Hepatocyte (in vitro differentiated cells): ENCODE data around the gene TMEM87B. TPM values are rescaled to one million over a fixed set of nuclear protein-coding genes. Genes with fewer than 3 reads are reported as not detected.

Experiments used
- DNase-seq: peaks from one replicate; pipeline ENCODE4 v3.0.0-alpha.2; 2016; ENCODE audit warnings: low spot score
- H2AFZ ChIP-seq: fragments of 200-600 bp; sonication (generic); 2 replicates; pipeline ENCODE4 v1.6.0; 2016; ENCODE audit warnings: antibody characterized with exemption, mild to moderate bottlenecking
- H3K27ac ChIP-seq: fragments of 200-600 bp; sonication (generic); 2 replicates; pipeline ENCODE4 v1.5.1; 2016; ENCODE audit warnings: mild to moderate bottlenecking
- H3K27me3 ChIP-seq: fragments of 200-600 bp; sonication (generic); 2 replicates; pipeline ENCODE4 v1.6.1; 2016
- H3K36me3 ChIP-seq: fragments of 200-600 bp; sonication (generic); replicated peaks from 2 replicates; pipeline ENCODE4 v1.5.1; 2016; ENCODE audit warnings: low read depth; ENCODE audit not compliant: insufficient read depth
- H3K4me1 ChIP-seq: fragments of 200-600 bp; sonication (generic); 2 replicates; pipeline ENCODE4 v1.5.1; 2016; ENCODE audit warnings: mild to moderate bottlenecking, moderate library complexity; ENCODE audit not compliant: insufficient read depth
- H3K4me2 ChIP-seq: fragments of 200-600 bp; sonication (generic); 2 replicates; pipeline ENCODE4 v1.6.0; 2016
- H3K4me3 ChIP-seq: fragments of 200-600 bp; sonication (generic); 2 replicates; pipeline ENCODE4 v1.5.1; 2016; ENCODE audit warnings: mild to moderate bottlenecking
- H3K79me2 ChIP-seq: fragments of 200-600 bp; sonication (generic); 2 replicates; pipeline ENCODE4 v1.6.0; 2017; ENCODE audit warnings: mild to moderate bottlenecking
- H3K9me2 ChIP-seq: fragments of 200-600 bp; sonication (generic); replicated peaks from 2 replicates; pipeline ENCODE4 v1.6.0; 2017; ENCODE audit warnings: mild to moderate bottlenecking; ENCODE audit not compliant: insufficient read depth
- H3K9me3 ChIP-seq: fragments of 200-600 bp; sonication (generic); 2 replicates; pipeline ENCODE4 v1.5.1; 2016; ENCODE audit warnings: low read depth, mild to moderate bottlenecking
- H4K20me1 ChIP-seq: fragments of 200-600 bp; sonication (generic); 2 replicates; pipeline ENCODE4 v1.6.0; 2016; ENCODE audit warnings: mild to moderate bottlenecking; ENCODE audit not compliant: insufficient read depth, poor library complexity, severe bottlenecking
- EZH2 ChIP-seq: fragments of 200-600 bp; sonication (generic); IDR thresholded peaks from 2 replicates; pipeline ENCODE4 v1.6.1; 2016; ENCODE audit warnings: antibody characterized with exemption, mild to moderate bottlenecking, borderline replicate concordance
- EZH2phosphoT487 ChIP-seq: fragments of 200-600 bp; sonication (generic); IDR thresholded peaks from one replicate; pipeline ENCODE4 v1.6.1; 2018; ENCODE audit warnings: antibody characterized with exemption, mild to moderate bottlenecking, low read depth, moderate library complexity; ENCODE audit not compliant: unreplicated experiment, severe bottlenecking
- WGBS: methylation state at CpG from one replicate; pipeline ENCODE4 v1.1.6; 2016; ENCODE audit warnings: low lambda C conversion rate; ENCODE audit errors: missing lambda C conversion rate; 5-methylcytosine and 5-hydroxymethylcytosine counted together
- polyA plus RNA-seq: library from polyadenylated mRNA; unstranded; fragments of >200 nt; fragmentation: Nextera tagmentation; extraction: Ambion mirVana; gene quantifications from 2 replicates; pipeline ENCODE4 v1.2.1, GENCODE V29; 2016
- total RNA-seq: library from RNA; depleted of rRNA; stranded (reverse); fragments of >200 nt; gene quantifications from 2 replicates; pipeline ENCODE4 v1.2.3, GENCODE V29; 2014
- TF ChIP-seq, protein P1 (sequence below): fragments of 200-600 bp; sonication (generic); IDR thresholded peaks from 2 replicates; pipeline ENCODE4 v1.5.1; 2016; ENCODE audit warnings: antibody characterized with exemption, mild to moderate bottlenecking; ENCODE audit not compliant: poor library complexity

Gene TMEM87B
- total and polyA plus RNA-seq, 2 experiments from 2014 or later: 21.1 to 59.5 TPM

DNA sequence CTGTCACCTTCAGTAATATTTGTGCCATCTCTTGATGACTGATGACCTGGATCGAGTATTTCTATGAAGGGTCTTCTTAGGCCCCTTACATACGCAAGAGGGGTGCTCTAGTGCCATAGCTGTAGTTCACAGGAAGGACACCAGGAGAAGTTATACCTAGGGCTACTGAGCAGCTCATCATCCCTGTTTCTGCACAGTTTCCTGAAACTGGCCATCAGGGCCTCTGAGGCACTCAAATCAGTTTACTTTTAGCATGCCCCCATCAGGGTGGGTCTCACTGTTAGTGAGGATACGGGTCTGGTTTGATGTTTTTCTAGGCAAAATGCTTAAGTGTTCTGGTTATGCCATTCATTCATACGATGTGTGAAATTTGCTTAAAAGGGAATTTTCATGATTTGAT lies 63.1 kb downstream of the TMEM87B start:
- no peaks in the 10 kb centered on the region for H3K27me3 ChIP-seq
- DNase-seq: no peak
- no peak overlapping the region for H3K4me2 ChIP-seq
- no peak overlapping the region for H3K4me3 ChIP-seq
- no peaks in the 10 kb centered on the region for H3K36me3 ChIP-seq
- H2AFZ ChIP-seq: no peak overlapping the region
- H3K4me1 ChIP-seq: no peaks in the 10 kb centered on the region
- no peak overlapping the region for H3K27ac ChIP-seq
- H4K20me1 ChIP-seq: no peaks in the 10 kb centered on the region
- no peaks in the 10 kb centered on the region for H3K79me2 ChIP-seq
- H3K9me3 ChIP-seq: no peaks in the 10 kb centered on the region
- WGBS: 87% methylated on average over 4 of the region's 4 CpGs
- TF ChIP-seq, protein P1, sequence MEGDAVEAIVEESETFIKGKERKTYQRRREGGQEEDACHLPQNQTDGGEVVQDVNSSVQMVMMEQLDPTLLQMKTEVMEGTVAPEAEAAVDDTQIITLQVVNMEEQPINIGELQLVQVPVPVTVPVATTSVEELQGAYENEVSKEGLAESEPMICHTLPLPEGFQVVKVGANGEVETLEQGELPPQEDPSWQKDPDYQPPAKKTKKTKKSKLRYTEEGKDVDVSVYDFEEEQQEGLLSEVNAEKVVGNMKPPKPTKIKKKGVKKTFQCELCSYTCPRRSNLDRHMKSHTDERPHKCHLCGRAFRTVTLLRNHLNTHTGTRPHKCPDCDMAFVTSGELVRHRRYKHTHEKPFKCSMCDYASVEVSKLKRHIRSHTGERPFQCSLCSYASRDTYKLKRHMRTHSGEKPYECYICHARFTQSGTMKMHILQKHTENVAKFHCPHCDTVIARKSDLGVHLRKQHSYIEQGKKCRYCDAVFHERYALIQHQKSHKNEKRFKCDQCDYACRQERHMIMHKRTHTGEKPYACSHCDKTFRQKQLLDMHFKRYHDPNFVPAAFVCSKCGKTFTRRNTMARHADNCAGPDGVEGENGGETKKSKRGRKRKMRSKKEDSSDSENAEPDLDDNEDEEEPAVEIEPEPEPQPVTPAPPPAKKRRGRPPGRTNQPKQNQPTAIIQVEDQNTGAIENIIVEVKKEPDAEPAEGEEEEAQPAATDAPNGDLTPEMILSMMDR: no peak
- TF ChIP-seq EZH2 (no peak), EZH2phosphoT487 (no peak)
- H3K9me2 ChIP-seq: no peaks in the 10 kb centered on the region

DNA sequence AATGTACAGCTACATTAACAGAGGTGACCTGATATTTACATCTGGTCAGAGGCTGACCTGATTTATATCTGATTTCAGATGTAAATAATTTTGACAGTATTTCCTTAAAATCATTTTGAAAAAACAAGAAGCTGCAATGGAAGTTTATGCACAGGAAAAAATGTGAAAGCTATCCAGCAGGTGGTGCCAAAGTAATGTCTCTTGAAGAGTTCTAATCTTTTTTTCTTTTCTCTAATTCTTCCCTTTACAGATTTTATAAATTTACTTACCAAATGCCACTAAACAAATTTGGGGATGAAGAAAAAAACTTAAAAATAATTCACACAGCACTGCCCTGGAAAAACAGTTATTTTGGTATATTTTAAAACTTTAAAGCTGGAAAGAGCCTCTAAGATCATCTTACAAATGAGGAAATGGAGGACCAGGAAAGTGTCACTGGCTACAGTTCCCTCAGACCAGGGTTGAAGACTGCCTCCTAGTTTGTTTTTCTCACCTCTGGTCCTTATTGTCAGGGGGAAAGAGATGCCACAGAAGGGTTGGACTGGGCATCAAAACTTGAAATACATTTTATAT lies 66.7 kb downstream of the TMEM87B start:
- no peak overlapping the region for H3K4me3 ChIP-seq
- no peaks in the 10 kb centered on the region for H3K36me3 ChIP-seq
- DNase-seq: peak; percentile 60
- TF ChIP-seq, protein P1: peak; percentile 75
- TF ChIP-seq EZH2 (no peak), EZH2phosphoT487 (no peak)
- H3K79me2 ChIP-seq: no peaks in the 10 kb centered on the region
- no peaks in the 10 kb centered on the region for H4K20me1 ChIP-seq
- H3K4me1 ChIP-seq: no peaks in the 10 kb centered on the region
- no peak overlapping the region for H3K27ac ChIP-seq
- no peaks in the 10 kb centered on the region for H3K27me3 ChIP-seq
- no peak overlapping the region for H3K4me2 ChIP-seq
- no peaks in the 10 kb centered on the region for H3K9me3 ChIP-seq
- H3K9me2 ChIP-seq: no peaks in the 10 kb centered on the region
- no peak overlapping the region for H2AFZ ChIP-seq

DNA sequence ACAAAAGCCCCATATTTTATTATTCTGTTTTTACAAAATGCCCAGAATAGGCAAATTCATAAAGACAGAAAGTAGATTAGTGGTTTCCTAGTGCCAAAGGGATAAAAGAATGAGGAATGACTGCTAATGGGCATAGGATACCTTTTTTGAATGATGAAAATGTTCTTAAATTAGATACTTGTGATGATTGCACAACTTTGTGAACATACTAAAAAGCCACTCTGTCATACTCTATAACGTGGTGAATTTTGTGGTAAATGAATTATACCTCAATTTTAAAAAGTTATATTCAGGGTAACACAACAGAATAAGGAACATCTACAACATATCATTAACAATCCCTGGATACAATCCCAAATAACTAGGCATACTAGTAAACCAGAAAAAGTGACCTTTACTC lies 74.0 kb downstream of the TMEM87B start:
- Histone ChIP-seq H3K9me2 (no peaks in the 10 kb centered on the region), H3K4me2 (no peak overlapping the region), H4K20me1 (no peaks in the 10 kb centered on the region), H3K4me3 (no peak overlapping the region), H3K79me2 (no peaks in the 10 kb centered on the region), H2AFZ (no peak overlapping the region), H3K27ac (no peak overlapping the region), H3K9me3 (no peaks in the 10 kb centered on the region), H3K4me1 (no peaks in the 10 kb centered on the region), H3K27me3 (no peaks in the 10 kb centered on the region), H3K36me3 (no peaks in the 10 kb centered on the region)
- TF ChIP-seq EZH2 (no peak), EZH2phosphoT487 (no peak)
- TF ChIP-seq, protein P1: no peak
- WGBS: 90% methylated on average over 1 of the region's 1 CpG
- no peak for DNase-seq

DNA sequence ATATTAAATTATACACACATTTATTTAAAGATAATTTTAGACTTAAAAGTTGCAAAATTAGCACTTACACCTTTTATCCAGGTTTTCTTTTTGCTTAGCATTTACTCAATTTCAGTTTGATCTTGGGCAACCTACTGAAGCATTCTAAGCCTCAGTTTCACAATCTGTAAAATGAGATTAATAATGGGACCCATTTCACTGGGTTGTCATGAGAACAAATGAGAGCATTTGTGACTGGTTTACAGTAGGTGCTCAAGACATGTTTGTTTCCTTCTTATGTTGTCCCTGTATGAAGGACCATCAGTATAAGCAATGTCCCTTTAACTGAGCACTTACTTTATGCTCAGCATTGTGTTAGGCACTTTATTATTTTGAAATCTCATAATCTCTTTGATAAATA lies 78.3 kb downstream of the TMEM87B start:
- H4K20me1 ChIP-seq: no peaks in the 10 kb centered on the region
- no peak overlapping the region for H3K4me2 ChIP-seq
- peaks cover 13% of the 10 kb centered on the region for H3K27me3 ChIP-seq
- H3K4me1 ChIP-seq: no peaks in the 10 kb centered on the region
- no peaks in the 10 kb centered on the region for H3K36me3 ChIP-seq
- no peaks in the 10 kb centered on the region for H3K9me2 ChIP-seq
- no peak for DNase-seq
- no peak overlapping the region for H2AFZ ChIP-seq
- TF ChIP-seq, protein P1: no peak
- TF ChIP-seq EZH2 (no peak), EZH2phosphoT487 (no peak)
- H3K4me3 ChIP-seq: no peak overlapping the region
- no peaks in the 10 kb centered on the region for H3K79me2 ChIP-seq
- H3K27ac ChIP-seq: no peak overlapping the region
- no peaks in the 10 kb centered on the region for H3K9me3 ChIP-seq
